H9 (cell line): Measurements from ENCODE around the gene EEF1A2. TPM values are rescaled to one million over a fixed set of nuclear protein-coding genes. Genes with fewer than 3 reads are reported as not detected.

Experiments used
- DNase-seq: peaks from one replicate; pipeline ENCODE4 v3.0.0-alpha.2; 2017
- H2AFZ ChIP-seq: one replicate; pipeline ENCODE4 v1.6.1; 2013; ENCODE audit warnings: mild to moderate bottlenecking, low read length, control low read depth, moderate library complexity
- H2AK5ac ChIP-seq: 2 replicates; pipeline ENCODE4 v1.6.1; 2013; ENCODE audit warnings: low read length, control low read depth, mixed read lengths; ENCODE audit not compliant: insufficient read length
- H2BK120ac ChIP-seq: one replicate; pipeline ENCODE4 v1.6.1; 2013; ENCODE audit warnings: low read depth, mild to moderate bottlenecking, low read length, control low read depth, inconsistent platforms; ENCODE audit not compliant: poor library complexity, severe bottlenecking
- H2BK12ac ChIP-seq: 2 replicates; pipeline ENCODE4 v1.6.1; 2013; ENCODE audit warnings: low read length, control low read depth, mixed read lengths, low read depth; ENCODE audit not compliant: insufficient read length
- H2BK15ac ChIP-seq: 2 replicates; pipeline ENCODE4 v1.6.1; 2013; ENCODE audit warnings: low read depth, low read length, control low read depth
- H2BK20ac ChIP-seq: one replicate; pipeline ENCODE4 v1.6.1; 2013; ENCODE audit warnings: low read depth, mild to moderate bottlenecking, low read length, control low read depth, inconsistent platforms; ENCODE audit not compliant: poor library complexity, severe bottlenecking
- H2BK5ac ChIP-seq: 2 replicates; pipeline ENCODE4 v1.6.1; 2013; ENCODE audit warnings: low read length, control low read depth, mixed read lengths; ENCODE audit not compliant: insufficient read length
- H3K14ac ChIP-seq: 2 replicates; pipeline ENCODE4 v1.6.1; 2013; ENCODE audit warnings: low read length, control low read depth; ENCODE audit not compliant: insufficient read depth
- H3K18ac ChIP-seq: 2 replicates; pipeline ENCODE4 v1.6.1; 2013; ENCODE audit warnings: low read depth, mild to moderate bottlenecking, mixed read lengths, low read length, control low read depth; ENCODE audit not compliant: insufficient read length
- H3K23ac ChIP-seq: 2 replicates; pipeline ENCODE4 v1.6.1; 2013; ENCODE audit warnings: low read length, control low read depth, mixed read lengths, low read depth; ENCODE audit not compliant: insufficient read length
- H3K23me2 ChIP-seq: 2 replicates; pipeline ENCODE4 v1.6.1; 2013; ENCODE audit warnings: low read depth, mild to moderate bottlenecking, mixed read lengths, low read length, control low read depth; ENCODE audit not compliant: insufficient read length, poor library complexity, severe bottlenecking
- H3K27ac ChIP-seq: 2 replicates; pipeline ENCODE4 v1.5.1; 2013; ENCODE audit warnings: low read length, control low read depth, mixed read lengths, low read depth; ENCODE audit not compliant: insufficient read length
- H3K27me3 ChIP-seq: 2 replicates; pipeline ENCODE4 v1.6.1; 2013; ENCODE audit warnings: low read length, control low read depth, inconsistent platforms; ENCODE audit not compliant: insufficient read depth
- H3K4ac ChIP-seq: 2 replicates; pipeline ENCODE4 v1.6.1; 2013; ENCODE audit warnings: low read depth, mild to moderate bottlenecking, control low read depth, inconsistent platforms, low read length, moderate library complexity
- H3K4me1 ChIP-seq: 2 replicates; pipeline ENCODE4 v1.6.1; 2013; ENCODE audit warnings: low read length, control low read depth, inconsistent platforms; ENCODE audit not compliant: insufficient read depth
- H3K4me2 ChIP-seq: 2 replicates; pipeline ENCODE4 v1.6.1; 2013; ENCODE audit warnings: low read length, control low read depth, mixed read lengths; ENCODE audit not compliant: insufficient read length, insufficient read depth
- H3K56ac ChIP-seq: 2 replicates; pipeline ENCODE4 v1.6.1; 2013; ENCODE audit warnings: low read depth, mild to moderate bottlenecking, mixed read lengths, low read length, control low read depth; ENCODE audit not compliant: insufficient read length
- H3K79me1 ChIP-seq: 2 replicates; pipeline ENCODE4 v1.6.1; 2013; ENCODE audit warnings: low read depth, mild to moderate bottlenecking, moderate library complexity, low read length, control low read depth, inconsistent platforms; ENCODE audit not compliant: insufficient read depth, poor library complexity, severe bottlenecking
- H3K79me2 ChIP-seq: 2 replicates; pipeline ENCODE4 v1.6.1; 2013; ENCODE audit warnings: low read length, control low read depth, inconsistent platforms; ENCODE audit not compliant: insufficient read depth
- H3K9ac ChIP-seq: 2 replicates; pipeline ENCODE4 v1.6.1; 2013; ENCODE audit warnings: low read length, control low read depth, mixed read lengths; ENCODE audit not compliant: insufficient read length; ENCODE audit errors: extremely low read depth
- H3K9me3 ChIP-seq: one replicate; pipeline ENCODE4 v1.6.1; 2013; ENCODE audit warnings: low read depth, low read length, inconsistent platforms; ENCODE audit not compliant: control insufficient read depth
- H3T11ph ChIP-seq: one replicate; pipeline ENCODE4 v1.6.1; 2013; ENCODE audit warnings: mild to moderate bottlenecking, low read length, control low read depth, inconsistent platforms
- H4K20me1 ChIP-seq: one replicate; pipeline ENCODE4 v1.6.1; 2013; ENCODE audit not compliant: control insufficient read depth, insufficient read length, insufficient read depth
- H4K5ac ChIP-seq: 2 replicates; pipeline ENCODE4 v1.6.1; 2013; ENCODE audit warnings: low read depth, mild to moderate bottlenecking, mixed read lengths, low read length, control low read depth; ENCODE audit not compliant: insufficient read length
- H4K8ac ChIP-seq: replicated peaks from 2 replicates; pipeline ENCODE4 v1.6.1; 2013; ENCODE audit warnings: low read length, control low read depth, mixed read lengths, low read depth; ENCODE audit not compliant: insufficient read length
- H4K91ac ChIP-seq: 2 replicates; pipeline ENCODE4 v1.6.1; 2013; ENCODE audit warnings: low read depth, mild to moderate bottlenecking, moderate library complexity, mixed read lengths, low read length, control low read depth; ENCODE audit not compliant: insufficient read length
- H3K27ac Mint-ChIP-seq, 3 experiments: 2 replicates in 2 of 3; 3 replicates in 1 of 3; pipeline ENCODE4 v1.8.0; 2020 to 2021; ENCODE audit warnings: mixed read lengths in 3 of 3, mild to moderate bottlenecking in 1 of 3, moderate library complexity in 1 of 3
- H3K27me3 Mint-ChIP-seq: 2 replicates; pipeline ENCODE4 v1.8.0; 2021; ENCODE audit warnings: low read depth, mild to moderate bottlenecking, moderate library complexity, mixed read lengths
- H3K36me3 Mint-ChIP-seq, 3 experiments: 2 replicates in 2 of 3; 3 replicates in 1 of 3; pipeline ENCODE4 v1.8.0; 2020 to 2021; ENCODE audit warnings: low read depth in 3 of 3, mixed read lengths in 3 of 3; ENCODE audit not compliant: insufficient read depth in 1 of 3
- H3K4me1 Mint-ChIP-seq, 2 experiments: 2 replicates each; pipeline ENCODE4 v1.8.0; 2020; ENCODE audit warnings: mixed read lengths in 2 of 2
- H3K4me3 Mint-ChIP-seq, 2 experiments: 2 replicates in 1 of 2; 3 replicates in 1 of 2; pipeline ENCODE4 v1.8.0; 2020 to 2021; ENCODE audit warnings: mild to moderate bottlenecking in 2 of 2, mixed read lengths in 2 of 2, moderate library complexity in 1 of 2
- H3K9me3 Mint-ChIP-seq, 2 experiments: 2 replicates in 1 of 2; 3 replicates in 1 of 2; pipeline ENCODE4 v1.8.0; 2020; ENCODE audit warnings: mild to moderate bottlenecking in 2 of 2, mixed read lengths in 2 of 2, moderate library complexity in 1 of 2
- CTCF ChIP-seq: fragments of 200-600 bp; sonication (generic); conservative IDR thresholded peaks from 3 replicates; pipeline ENCODE4 v1.8.0; 2021; ENCODE audit warnings: antibody characterized with exemption, mild to moderate bottlenecking
- WGBS: extraction: QIAGEN DNeasy Blood & Tissue Kit; methylation state at CpG from one replicate; pipeline ENCODE4 v1.1.7; 2013; ENCODE audit warnings: missing lambda C conversion rate, low lambda C conversion rate, mixed read lengths; ENCODE audit not compliant: insufficient read length; ENCODE audit errors: extremely low coverage; 5-methylcytosine and 5-hydroxymethylcytosine counted together
- total RNA-seq: library from RNA; stranded (reverse); gene quantifications from 2 replicates; pipeline ENCODE4 v1.2.1, GENCODE V29; 2021

The EEF1A2 gene
- total RNA-seq, 1 experiment from 2014 or later: 27.4 TPM

DNA sequence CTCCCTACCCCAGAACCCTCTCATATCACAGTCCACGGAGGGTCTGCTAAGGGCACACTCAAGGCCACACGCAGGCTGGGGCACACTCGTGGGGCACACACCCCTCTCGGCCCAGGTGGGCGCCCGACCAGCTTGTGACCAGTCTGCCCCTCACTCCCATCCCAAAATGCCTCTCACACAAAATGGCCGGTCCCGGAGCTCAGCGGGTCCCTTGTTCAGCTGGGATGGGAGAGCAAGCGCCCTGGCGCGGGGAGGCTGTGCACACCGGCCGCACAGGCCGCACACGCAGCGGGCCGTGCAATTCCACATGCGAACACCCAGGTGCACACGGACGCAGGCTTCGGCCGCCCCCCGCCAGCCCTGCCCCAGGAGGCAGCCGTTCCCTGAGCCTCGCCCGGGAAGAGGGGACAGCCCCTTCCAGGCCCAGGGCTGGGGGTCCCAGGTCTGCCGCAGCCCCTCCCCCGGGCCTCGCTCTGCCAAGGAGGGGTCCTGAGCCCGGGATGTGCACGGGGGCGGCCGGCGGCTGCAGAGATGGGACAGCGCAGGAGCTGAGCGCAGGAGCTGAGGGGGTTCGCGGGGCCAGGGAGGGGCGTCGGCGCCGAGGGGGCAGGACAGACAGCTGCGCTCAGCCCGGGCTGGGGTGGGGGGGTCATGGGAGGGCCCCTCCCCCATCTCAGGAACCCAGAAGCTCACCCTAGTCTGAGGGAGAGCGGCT, 27.7 kb downstream of the EEF1A2 start:
- no peaks in the 10 kb centered on the region; a peak in 1 of 5 replicates for H3K9me3 Mint-ChIP-seq
- peak overlapping the region; percentile 70 to 81 for H3K4me3 Mint-ChIP-seq
- H3K23ac ChIP-seq: no peak overlapping the region
- no peak overlapping the region for H2AK5ac ChIP-seq
- peak overlapping the region; percentile 25 for H3K4me2 ChIP-seq
- no peaks in the 10 kb centered on the region for H3K4me1 ChIP-seq
- H2BK5ac ChIP-seq: no peak overlapping the region
- H3K56ac ChIP-seq: no peak overlapping the region
- peaks cover 31% of the 10 kb centered on the region for H3K27me3 Mint-ChIP-seq
- no peak overlapping the region for H3T11ph ChIP-seq
- no peak overlapping the region for H3K27ac Mint-ChIP-seq
- H3K18ac ChIP-seq: no peak overlapping the region
- no peak overlapping the region for H2BK15ac ChIP-seq
- H3K9me3 ChIP-seq: no peaks in the 10 kb centered on the region
- no peak overlapping the region for H4K5ac ChIP-seq
- no peak for DNase-seq
- H2BK12ac ChIP-seq: no peak overlapping the region
- no peak overlapping the region for H3K4ac ChIP-seq
- peak overlapping the region; percentile 36; the same call in 1 of the 2 replicates for H3K14ac ChIP-seq
- H2BK120ac ChIP-seq: no peak overlapping the region
- H4K8ac ChIP-seq: no peak overlapping the region
- H3K4me1 Mint-ChIP-seq: peaks cover 17 to 29% of the 10 kb centered on the region in 2 experiments
- no peak overlapping the region for H2BK20ac ChIP-seq
- peaks cover 6% of the 10 kb centered on the region; the same call in 1 of the 2 replicates for H3K79me2 ChIP-seq
- TF ChIP-seq CTCF: no peak
- no peaks in the 10 kb centered on the region for H3K79me1 ChIP-seq
- no peak overlapping the region for H4K91ac ChIP-seq
- no peaks in the 10 kb centered on the region for H4K20me1 ChIP-seq
- no peak overlapping the region for H2AFZ ChIP-seq
- no peak overlapping the region for H3K27ac ChIP-seq
- no peaks in the 10 kb centered on the region for H3K23me2 ChIP-seq
- H3K36me3 Mint-ChIP-seq: 0 out of 7 replicates have a peak, but pooled peaks cover 0 to 5% (median 0%) of the 10 kb centered on the region in 3 experiments
- no CpG with 5 or more reads among the region's 46 CpGs for WGBS
- H3K9ac ChIP-seq: no peak overlapping the region
- no peaks in the 10 kb centered on the region for H3K27me3 ChIP-seq
